Cardiac fibroblast (primary cell): Measurements from ENCODE around the gene DYNC2I2.
"Not testable (repeated sequence)": the region's sequence is repeated elsewhere in the genome, so short reads cannot be mapped to it uniquely, and the experiment has no call there.

Experiments
- DNase-seq, 2 donors: peaks; one replicate each; pipeline versions ENCODE4 v3.0.0 to v3.0.0-alpha.2; 2010; ENCODE audit warnings: low read depth in 2 of 2
- H3K4me3 ChIP-seq, 2 donors: replicated peaks in 1 of 2; 1 replicate in 1 of 2; 2 replicates in 1 of 2; pipeline ENCODE4 v1.5.1; 2011; ENCODE audit warnings: low read depth in 2 of 2, low read length in 2 of 2, mild to moderate bottlenecking in 2 of 2, moderate library complexity in 1 of 2
- CTCF ChIP-seq: IDR thresholded peaks from one replicate; pipeline ENCODE4 v1.5.1; 2011; ENCODE audit warnings: low read depth, mild to moderate bottlenecking, low read length, inconsistent platforms

The DYNC2I2 gene

GRCh38 chr9:128684325-128685199 lies 27.9 kb upstream of the DYNC2I2 start:
- no peak for TF ChIP-seq CTCF
- H3K4me3 ChIP-seq, result peak overlapping the region; percentile 58 to 69
- peak; percentile 77 to 78 for DNase-seq

- TF ChIP-seq CTCF, result no peak
- peak overlapping the region; percentile 58 to 69 for H3K4me3 ChIP-seq
- DNase-seq, result no peak
Measured at GRCh38 chr9:128684065-128684324, 27.3 kb upstream of the DYNC2I2 start.

DNA sequence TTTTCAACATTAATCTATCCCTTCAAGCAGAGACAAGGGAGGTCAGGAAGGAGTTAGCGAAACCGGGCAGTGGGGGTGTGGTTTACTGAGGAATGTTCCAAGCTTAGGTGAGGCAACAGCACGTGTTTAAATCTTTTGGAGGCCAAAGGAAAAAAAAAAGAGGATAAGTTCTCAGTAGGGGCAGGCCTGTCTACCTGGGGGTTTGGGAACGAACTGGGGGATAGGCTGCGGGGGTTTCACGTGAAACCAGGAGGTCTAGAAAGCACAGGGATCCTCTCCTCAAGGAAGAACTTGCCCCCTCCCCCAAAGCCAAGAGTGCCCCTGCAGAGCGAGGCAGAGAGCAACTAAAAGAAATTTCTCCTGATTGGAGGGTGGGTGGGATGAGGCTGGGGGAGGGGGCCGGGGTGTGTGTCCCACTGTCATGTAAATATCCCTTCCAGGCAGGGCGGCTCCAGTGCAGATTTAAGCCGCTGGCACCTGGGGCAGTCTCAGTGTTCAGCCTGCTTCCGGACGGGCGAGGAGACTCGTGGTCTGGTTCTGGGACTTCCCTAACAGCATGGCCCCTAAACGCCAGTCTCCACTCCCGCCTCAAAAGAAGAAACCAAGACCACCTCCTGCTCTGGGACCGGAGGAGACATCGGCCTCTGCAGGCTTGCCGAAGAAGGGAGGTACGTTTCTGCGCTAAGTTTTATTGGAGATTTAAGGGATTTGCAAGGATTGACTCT lies 26.9 kb upstream of the DYNC2I2 start:
- TF ChIP-seq CTCF, result no peak
- H3K4me3 ChIP-seq, result peak overlapping the region; percentile 58 to 69
- DNase-seq, result peak; percentile 64 to 80

DNA sequence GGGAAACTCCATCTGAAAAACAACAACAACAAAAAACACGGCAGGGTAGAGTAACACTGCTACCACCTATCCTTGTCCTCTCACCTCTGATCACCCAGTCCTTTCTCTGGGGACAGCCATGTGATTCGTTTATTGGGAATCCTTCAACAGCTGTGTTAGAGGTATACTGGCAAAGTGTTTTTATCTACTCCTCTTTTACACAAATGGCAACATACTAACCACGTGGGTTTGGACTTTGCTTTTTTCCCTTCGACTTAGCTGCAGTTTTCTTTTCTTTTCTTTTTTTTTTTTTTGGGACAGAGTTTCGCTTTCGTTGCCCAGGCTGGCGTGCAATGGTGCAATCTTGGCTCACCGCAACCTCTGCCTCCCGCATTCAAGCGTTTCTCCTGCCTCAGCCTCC lies 21.1 kb upstream of the DYNC2I2 start:
- TF ChIP-seq CTCF, result no peak
- no peak overlapping the region for H3K4me3 ChIP-seq

GRCh38 chr9:128675382-128675781 lies 18.7 kb upstream of the DYNC2I2 start:
- no peak for TF ChIP-seq CTCF
- no peak for DNase-seq
- no peak overlapping the region for H3K4me3 ChIP-seq

More for the DNA sequence above, 21.1 kb upstream of the DYNC2I2 start:
- no peak for DNase-seq

- no peak for TF ChIP-seq CTCF
- no peak overlapping the region for H3K4me3 ChIP-seq
- DNase-seq, result no peak
Measured at GRCh38 chr9:128669786-128670185, 13.1 kb upstream of the DYNC2I2 start.

DNA sequence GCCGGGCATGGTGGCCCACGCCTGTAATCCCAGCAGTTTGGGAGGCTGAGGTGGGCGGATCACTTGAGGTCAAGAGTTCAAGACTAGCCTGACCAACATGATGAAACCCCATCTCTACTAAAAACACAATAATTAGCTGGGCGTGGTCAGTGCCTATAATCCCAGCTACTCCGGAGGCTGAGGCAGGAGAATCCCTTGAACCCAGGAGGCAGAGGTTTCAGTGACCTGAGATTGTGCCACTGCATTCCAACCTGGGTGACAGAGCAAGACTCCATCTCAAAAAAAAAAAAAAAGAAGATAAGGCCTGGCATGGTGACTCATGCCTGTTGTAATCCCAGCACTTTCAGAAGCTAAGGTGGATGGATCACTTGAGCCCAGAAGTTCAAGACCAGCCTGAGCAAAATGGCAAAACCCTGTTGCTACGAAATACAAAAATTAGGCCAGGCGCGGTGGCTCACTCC lies 9.9 kb upstream of the DYNC2I2 start:
- peak; percentile 35 to 61 for DNase-seq
- not testable (repeated sequence) for H3K4me3 ChIP-seq
